Ishikawa (cell line): Measurements from ENCODE around the gene KEAP1.

Source experiments
- CEBPB ChIP-seq: IDR thresholded peaks from 2 replicates; pipeline ENCODE4 v1.6.1; 2012
- CREB1 ChIP-seq: IDR thresholded peaks from 2 replicates; pipeline ENCODE4 v1.6.1; 2012; ENCODE audit warnings: low read depth
- EGR1 ChIP-seq: IDR thresholded peaks from 2 replicates; pipeline ENCODE4 v1.6.1; 2012
- EP300 ChIP-seq: IDR thresholded peaks from 2 replicates; pipeline ENCODE4 v1.6.1; 2012; ENCODE audit warnings: borderline replicate concordance
- FOXM1 ChIP-seq: IDR thresholded peaks from 2 replicates; pipeline ENCODE4 v1.6.1; 2012; ENCODE audit warnings: low read depth, borderline replicate concordance
- MAX ChIP-seq: IDR thresholded peaks from 2 replicates; pipeline ENCODE4 v1.6.1; 2012
- NFIC ChIP-seq: IDR thresholded peaks from 2 replicates; pipeline ENCODE4 v1.6.1; 2012
- RAD21 ChIP-seq: IDR thresholded peaks from 2 replicates; pipeline ENCODE4 v1.6.1; 2012; ENCODE audit warnings: low read depth
- REST ChIP-seq: IDR thresholded peaks from 2 replicates; pipeline ENCODE4 v1.6.1; 2012; ENCODE audit warnings: low read depth, mild to moderate bottlenecking
- TAF1 ChIP-seq: IDR thresholded peaks from 2 replicates; pipeline ENCODE4 v1.6.1; 2012; ENCODE audit warnings: low read depth, mild to moderate bottlenecking
- TCF12 ChIP-seq: IDR thresholded peaks from 2 replicates; pipeline ENCODE4 v1.6.1; 2012; ENCODE audit warnings: low read depth
- YY1 ChIP-seq: IDR thresholded peaks from 2 replicates; pipeline ENCODE4 v1.6.1; 2012; ENCODE audit warnings: low read depth
- ZBTB7A ChIP-seq: IDR thresholded peaks from 2 replicates; pipeline ENCODE4 v1.6.1; 2012; ENCODE audit warnings: low read depth

- TF ChIP-seq CREB1 (no peak), EGR1 (no peak), MAX (no peak), TAF1 (no peak), CEBPB (no peak), RAD21 (no peak), YY1 (no peak), EP300 (no peak), TCF12 (no peak), FOXM1 (no peak), NFIC (no peak), REST (no peak), ZBTB7A (no peak)
Observed at GRCh38 chr19:10544753-10545251, 41.6 kb upstream of the KEAP1 start.
